Stimulated activated CD4-positive, alpha-beta T cell treated with anti-CD3 and anti-CD28 coated beads, Interleukin-4, amount 100 ng/mL, for 4 hours (primary cell): ENCODE data around the gene CLDN25.

Source experiments
- DNase-seq, 2 experiments: peaks; one replicate each; pipeline ENCODE4 v3.0.0-alpha.2; 2020

CLDN25 gene

DNA sequence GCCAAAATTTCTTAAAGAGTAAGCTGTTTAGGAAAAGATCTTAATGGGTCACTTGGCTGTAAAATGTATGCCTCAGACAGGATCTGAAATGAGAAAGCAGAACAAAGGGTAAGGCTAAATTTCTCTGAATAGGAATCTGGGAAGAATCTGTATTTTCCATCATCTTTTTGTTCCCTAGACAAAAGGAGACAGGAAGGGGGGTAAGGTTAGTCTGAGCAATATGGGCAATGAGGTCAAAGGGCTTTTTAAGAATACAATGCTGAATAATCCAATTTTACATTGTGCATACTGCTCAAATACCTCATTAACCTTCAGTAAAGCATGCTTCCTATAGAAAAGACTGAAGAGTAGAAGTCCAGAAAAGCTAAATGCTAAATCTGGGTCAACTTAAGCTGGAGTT lies 34.6 kb downstream of the CLDN25 start:
- no peak for DNase-seq

DNA sequence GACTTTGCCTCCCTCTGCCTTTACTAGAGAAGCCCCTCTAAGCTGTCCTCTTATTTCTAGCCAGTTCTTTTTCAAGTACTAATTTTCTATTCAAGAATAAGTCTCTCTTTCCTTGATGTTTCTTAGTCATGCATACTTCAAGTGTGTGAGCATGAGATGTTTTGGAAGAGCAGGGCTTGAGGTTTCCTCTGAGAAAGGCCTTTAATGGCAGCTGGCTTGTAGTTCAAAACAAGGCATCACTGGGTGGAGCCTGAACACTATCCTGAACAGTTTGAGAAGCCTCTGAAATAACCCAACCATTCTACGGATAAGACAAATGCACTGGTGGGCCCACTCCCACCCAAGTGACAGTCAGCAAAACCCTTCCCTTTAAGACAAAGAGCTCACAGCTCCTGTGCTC lies 37.6 kb downstream of the CLDN25 start:
- DNase-seq = no peak

DNA sequence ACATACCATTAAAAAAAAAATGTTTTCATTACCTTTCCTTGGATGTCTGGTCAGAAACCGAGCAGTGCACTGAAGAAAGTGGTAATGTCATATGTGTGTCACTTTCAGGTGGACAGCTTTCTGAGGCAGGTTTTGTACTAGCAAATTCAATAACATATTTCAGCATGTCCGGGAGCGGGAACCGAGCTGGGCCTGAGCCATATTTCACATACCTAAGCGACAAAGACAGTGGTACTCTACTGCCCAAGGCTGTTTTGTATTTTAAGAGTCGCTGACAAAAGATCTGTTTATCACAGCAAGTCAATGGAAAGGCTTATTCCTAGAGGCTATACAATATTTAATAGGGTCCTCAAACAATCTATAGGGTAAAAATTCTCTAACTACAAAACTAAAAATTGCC lies 38.0 kb downstream of the CLDN25 start:
- DNase-seq = no peak

DNA sequence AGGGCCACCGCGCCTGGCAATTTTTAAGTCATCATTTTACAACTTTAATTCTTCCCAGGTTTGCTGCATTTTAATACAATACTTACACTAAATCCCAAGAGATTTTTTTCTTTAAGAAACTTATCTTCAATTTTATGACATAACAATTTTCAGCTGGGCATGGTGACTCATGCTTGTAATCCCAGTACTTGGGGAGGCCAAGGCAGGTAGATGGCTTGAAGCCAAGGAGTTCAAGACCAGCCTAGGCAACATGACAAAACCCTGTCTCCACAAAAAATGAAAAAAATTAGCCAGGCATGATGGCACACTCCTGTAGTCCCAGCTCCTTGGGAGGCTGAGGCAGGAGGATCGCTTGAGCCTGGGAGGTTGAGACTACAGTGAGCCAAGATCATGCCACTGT lies 38.8 kb downstream of the CLDN25 start:
- no peak for DNase-seq

DNA sequence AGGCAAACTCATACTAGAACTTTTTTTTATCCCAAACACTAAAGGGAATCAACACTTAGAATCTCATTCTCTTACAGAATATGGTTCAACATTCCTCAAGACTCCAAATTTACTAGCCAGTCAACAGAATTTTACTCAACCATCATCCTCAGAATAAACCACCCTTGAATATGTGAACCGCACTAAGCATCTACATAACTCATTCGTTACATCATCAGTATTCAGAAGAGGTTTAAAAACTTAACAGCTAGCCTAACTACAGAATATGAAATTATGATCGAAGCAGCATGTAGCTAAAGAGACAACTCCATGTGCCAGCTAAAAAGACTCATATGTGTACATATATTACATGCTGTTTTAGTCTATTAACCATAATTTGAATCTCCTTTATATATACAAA lies 47.9 kb downstream of the CLDN25 start:
- DNase-seq = no peak

DNA sequence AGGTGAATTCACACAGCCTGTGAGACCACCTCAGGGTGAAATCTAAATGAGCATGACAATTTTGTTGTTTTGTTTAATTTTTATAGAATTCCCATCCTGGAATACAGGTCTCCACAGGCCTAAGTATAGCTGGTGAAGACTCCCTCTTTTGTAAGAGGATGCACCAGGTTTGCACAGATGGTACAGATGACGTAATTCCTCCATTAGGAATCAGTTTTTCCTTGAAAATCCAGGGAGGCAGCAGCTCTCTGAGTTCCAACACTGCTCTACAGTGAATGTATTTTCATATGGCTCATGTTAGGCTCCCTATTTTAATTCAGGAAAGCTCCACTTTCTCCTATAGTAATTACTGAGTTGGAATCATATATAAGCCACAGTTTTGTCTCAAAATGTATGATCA lies 48.6 kb downstream of the CLDN25 start:
- DNase-seq = no peak

DNA sequence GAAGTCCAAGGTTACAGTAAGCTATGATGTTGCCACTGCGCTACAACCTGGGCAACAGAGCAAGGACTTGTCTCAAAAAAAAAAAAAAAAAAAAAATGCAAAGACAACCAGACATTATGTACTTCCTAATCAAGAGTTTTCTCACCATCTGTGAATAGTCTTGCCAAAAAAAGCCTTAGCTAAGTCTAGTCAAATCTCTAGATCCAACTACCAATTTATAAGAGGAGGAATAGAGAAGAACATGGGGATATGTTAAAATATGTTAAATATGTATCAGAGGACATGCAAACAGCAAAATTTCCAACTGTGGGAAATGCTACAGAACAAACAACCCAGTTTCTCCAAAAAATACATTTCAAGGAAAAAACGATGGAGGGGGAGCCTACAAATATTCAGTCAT lies 50.2 kb downstream of the CLDN25 start:
- DNase-seq = no peak
